GM12891 (cell line): Measurements from ENCODE around the gene MSH6.

ENCODE experiments used
- PAX5 ChIP-seq: IDR thresholded peaks from 2 replicates; pipeline ENCODE4 v1.6.1; 2011; ENCODE audit warnings: low read length, moderate library complexity, mild to moderate bottlenecking; ENCODE audit not compliant: insufficient read depth, severe bottlenecking
- POLR2A ChIP-seq: IDR thresholded peaks from 2 replicates; pipeline ENCODE4 v1.6.1; 2011; ENCODE audit warnings: low read depth, low read length, control low read depth
- POLR2AphosphoS5 ChIP-seq: IDR thresholded peaks from 2 replicates; pipeline ENCODE4 v1.6.1; 2011; ENCODE audit warnings: low read depth, low read length, control low read depth
- POU2F2 ChIP-seq: IDR thresholded peaks from 2 replicates; pipeline ENCODE4 v1.6.1; 2011; ENCODE audit warnings: low read depth, mild to moderate bottlenecking, control low read depth, low read length, moderate library complexity

- no peak for TF ChIP-seq PAX5
- TF ChIP-seq POLR2AphosphoS5: no peak
- TF ChIP-seq POLR2A: no peak
- TF ChIP-seq POU2F2: no peak
Measured at GRCh38 chr2:47811668-47812067, 28.7 kb downstream of the MSH6 start.
